ENCODE results near the gene PRIMPOL.

The PRIMPOL gene

GRCh38 chr4:184680698-184681097 lies 31.2 kb downstream of the PRIMPOL start:
- H3K9me2 ChIP-seq (ENCODE audit: low read depth, low read length), result no peaks in the 10 kb centered on the region
- H3K4me3 ChIP-seq (ENCODE audit: low read depth, low read length, poor library complexity, severe bottlenecking), result no peak overlapping the region
- H3K4me2 ChIP-seq (ENCODE audit: low read length), result no peak overlapping the region
- H3K27ac ChIP-seq (ENCODE audit: low read depth, low read length, poor library complexity, severe bottlenecking), result no peak overlapping the region
- no peak overlapping the region for H3K9ac ChIP-seq (ENCODE audit: low read length)
- no peaks in the 10 kb centered on the region for H3K9me3 ChIP-seq (ENCODE audit: low read length)
- no peak for TF ChIP-seq EZH2 (IDR thresholded peaks at IDR 0.05; ENCODE audit: borderline replicate concordance, low read length)
- TF ChIP-seq, protein P1, sequence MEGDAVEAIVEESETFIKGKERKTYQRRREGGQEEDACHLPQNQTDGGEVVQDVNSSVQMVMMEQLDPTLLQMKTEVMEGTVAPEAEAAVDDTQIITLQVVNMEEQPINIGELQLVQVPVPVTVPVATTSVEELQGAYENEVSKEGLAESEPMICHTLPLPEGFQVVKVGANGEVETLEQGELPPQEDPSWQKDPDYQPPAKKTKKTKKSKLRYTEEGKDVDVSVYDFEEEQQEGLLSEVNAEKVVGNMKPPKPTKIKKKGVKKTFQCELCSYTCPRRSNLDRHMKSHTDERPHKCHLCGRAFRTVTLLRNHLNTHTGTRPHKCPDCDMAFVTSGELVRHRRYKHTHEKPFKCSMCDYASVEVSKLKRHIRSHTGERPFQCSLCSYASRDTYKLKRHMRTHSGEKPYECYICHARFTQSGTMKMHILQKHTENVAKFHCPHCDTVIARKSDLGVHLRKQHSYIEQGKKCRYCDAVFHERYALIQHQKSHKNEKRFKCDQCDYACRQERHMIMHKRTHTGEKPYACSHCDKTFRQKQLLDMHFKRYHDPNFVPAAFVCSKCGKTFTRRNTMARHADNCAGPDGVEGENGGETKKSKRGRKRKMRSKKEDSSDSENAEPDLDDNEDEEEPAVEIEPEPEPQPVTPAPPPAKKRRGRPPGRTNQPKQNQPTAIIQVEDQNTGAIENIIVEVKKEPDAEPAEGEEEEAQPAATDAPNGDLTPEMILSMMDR (IDR thresholded peaks at IDR 0.05; ENCODE audit: low read length), result no peak
- no peak overlapping the region for H2AFZ ChIP-seq (ENCODE audit: low read length)
- no peaks in the 10 kb centered on the region for H3K79me2 ChIP-seq (ENCODE audit: insufficient read depth, low read length)
- H3K27me3 ChIP-seq (ENCODE audit: insufficient read depth, low read length), result no peaks in the 10 kb centered on the region
- H4K20me1 ChIP-seq (ENCODE audit: insufficient read depth, low read length), result no peaks in the 10 kb centered on the region
- H3K36me3 ChIP-seq (ENCODE audit: insufficient read depth, low read length), result no peaks in the 10 kb centered on the region; the same call in 1 of the 2 replicates
- no peaks in the 10 kb centered on the region for H3K4me1 ChIP-seq (ENCODE audit: insufficient read depth, low read length, severe bottlenecking)
- H3F3A ChIP-seq (ENCODE audit: insufficient read depth, low read length), result no peaks in the 10 kb centered on the region

DNA sequence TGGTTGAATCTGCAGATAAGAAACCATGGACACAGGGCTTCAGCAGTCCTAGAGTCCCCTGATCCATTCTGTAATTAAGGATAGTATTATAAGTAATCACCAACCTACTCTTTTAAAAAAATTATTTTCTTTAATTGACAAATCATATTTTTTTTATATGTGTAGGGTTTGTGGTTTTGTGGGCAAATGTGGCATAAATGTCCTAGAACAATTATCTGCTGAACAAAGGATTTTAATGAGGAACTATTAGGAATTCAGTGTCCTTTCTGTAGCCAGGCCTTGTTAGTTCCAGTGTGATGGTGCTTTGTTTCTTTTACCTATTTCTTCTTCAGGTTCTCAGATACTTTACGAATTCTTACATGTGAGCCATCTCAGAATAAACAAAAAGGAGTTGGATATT lies 32.4 kb downstream of the PRIMPOL start:
- no peak overlapping the region for H3K4me3 ChIP-seq (ENCODE audit: low read depth, low read length, poor library complexity, severe bottlenecking)
- no peaks in the 10 kb centered on the region for H3K9me3 ChIP-seq (ENCODE audit: low read length)
- H3K4me1 ChIP-seq (ENCODE audit: insufficient read depth, low read length, severe bottlenecking), result no peaks in the 10 kb centered on the region
- no peak overlapping the region for H3K4me2 ChIP-seq (ENCODE audit: low read length)
- no peaks in the 10 kb centered on the region; the same call in 1 of the 2 replicates for H3K36me3 ChIP-seq (ENCODE audit: insufficient read depth, low read length)
- H3K27ac ChIP-seq (ENCODE audit: low read depth, low read length, poor library complexity, severe bottlenecking), result no peak overlapping the region
- H3K27me3 ChIP-seq (ENCODE audit: insufficient read depth, low read length), result no peaks in the 10 kb centered on the region
- H3K9me2 ChIP-seq (ENCODE audit: low read depth, low read length), result no peaks in the 10 kb centered on the region
- no peak for TF ChIP-seq EZH2 (IDR thresholded peaks at IDR 0.05; ENCODE audit: borderline replicate concordance, low read length)
- TF ChIP-seq, protein P1 (IDR thresholded peaks at IDR 0.05; ENCODE audit: low read length), result no peak
- H3K79me2 ChIP-seq (ENCODE audit: insufficient read depth, low read length), result no peaks in the 10 kb centered on the region
- no peaks in the 10 kb centered on the region for H4K20me1 ChIP-seq (ENCODE audit: insufficient read depth, low read length)
- H3F3A ChIP-seq (ENCODE audit: insufficient read depth, low read length), result no peaks in the 10 kb centered on the region
- no peak overlapping the region for H3K9ac ChIP-seq (ENCODE audit: low read length)
- no peak overlapping the region for H2AFZ ChIP-seq (ENCODE audit: low read length)

DNA sequence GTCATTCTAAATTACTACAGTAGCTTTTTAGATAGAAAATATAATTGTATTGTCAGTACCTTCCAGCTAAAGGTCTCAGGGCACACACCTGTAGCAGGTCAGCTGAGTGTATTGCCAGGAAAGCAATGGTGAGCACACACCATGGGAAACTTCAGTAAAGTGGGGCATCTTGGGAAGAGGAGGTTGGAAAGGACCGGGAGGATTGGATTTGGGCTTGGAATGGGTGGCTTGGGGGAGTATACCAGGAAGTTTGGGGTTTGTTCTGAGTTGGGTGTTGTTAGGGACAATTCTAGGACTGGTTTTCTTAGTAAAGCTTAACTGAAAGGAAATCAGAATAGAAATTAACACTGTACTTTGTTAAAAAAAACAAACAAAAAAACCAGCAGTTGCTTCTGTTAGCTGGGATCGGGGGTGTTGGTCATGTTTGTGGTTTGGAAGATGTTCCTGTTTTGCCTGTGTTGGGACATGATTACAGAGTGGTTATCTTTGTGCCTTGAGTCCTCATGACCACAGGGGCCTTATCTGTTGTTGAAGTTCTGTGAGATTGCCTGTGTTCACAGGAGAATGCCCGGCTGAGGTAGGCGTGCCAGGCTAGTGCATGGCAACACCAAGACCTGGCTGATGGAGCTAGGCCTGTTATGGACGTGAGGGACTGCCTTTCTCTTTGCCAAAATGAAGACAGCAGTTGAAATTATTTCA lies 35.1 kb downstream of the PRIMPOL start:
- H3F3A ChIP-seq (ENCODE audit: insufficient read depth, low read length), result no peaks in the 10 kb centered on the region
- no peak overlapping the region for H3K4me2 ChIP-seq (ENCODE audit: low read length)
- no peaks in the 10 kb centered on the region for H3K36me3 ChIP-seq (ENCODE audit: insufficient read depth, low read length)
- H4K20me1 ChIP-seq (ENCODE audit: insufficient read depth, low read length), result no peaks in the 10 kb centered on the region
- H3K4me3 ChIP-seq (ENCODE audit: low read depth, low read length, poor library complexity, severe bottlenecking), result no peak overlapping the region
- no peaks in the 10 kb centered on the region for H3K9me3 ChIP-seq (ENCODE audit: low read length)
- no peak overlapping the region for H2AFZ ChIP-seq (ENCODE audit: low read length)
- no peak overlapping the region for H3K9ac ChIP-seq (ENCODE audit: low read length)
- H3K79me2 ChIP-seq (ENCODE audit: insufficient read depth, low read length), result no peaks in the 10 kb centered on the region
- no peaks in the 10 kb centered on the region for H3K27me3 ChIP-seq (ENCODE audit: insufficient read depth, low read length)
- no peak overlapping the region for H3K27ac ChIP-seq (ENCODE audit: low read depth, low read length, poor library complexity, severe bottlenecking)
- peaks cover 7% of the 10 kb centered on the region for H3K4me1 ChIP-seq (ENCODE audit: insufficient read depth, low read length, severe bottlenecking)
- H3K9me2 ChIP-seq (ENCODE audit: low read depth, low read length), result no peaks in the 10 kb centered on the region
- TF ChIP-seq EZH2 (IDR thresholded peaks at IDR 0.05; ENCODE audit: borderline replicate concordance, low read length), result no peak
- TF ChIP-seq, protein P1 (IDR thresholded peaks at IDR 0.05; ENCODE audit: low read length), result no peak

Data from OCI-LY1 (cell line).